Measurements from ENCODE around the gene AANAT. TPM values are rescaled to one million over a fixed set of nuclear protein-coding genes. Genes with fewer than 3 reads are reported as not detected.
"Not testable (repeated sequence)": the region's sequence is repeated elsewhere in the genome, so short reads cannot be mapped to it uniquely, and the experiment has no call there.

The AANAT gene
- total RNA-seq, 5 donors from 2014 or later (not counting 1 experiment from before 2014, with no cell fraction given), result not detected

DNA sequence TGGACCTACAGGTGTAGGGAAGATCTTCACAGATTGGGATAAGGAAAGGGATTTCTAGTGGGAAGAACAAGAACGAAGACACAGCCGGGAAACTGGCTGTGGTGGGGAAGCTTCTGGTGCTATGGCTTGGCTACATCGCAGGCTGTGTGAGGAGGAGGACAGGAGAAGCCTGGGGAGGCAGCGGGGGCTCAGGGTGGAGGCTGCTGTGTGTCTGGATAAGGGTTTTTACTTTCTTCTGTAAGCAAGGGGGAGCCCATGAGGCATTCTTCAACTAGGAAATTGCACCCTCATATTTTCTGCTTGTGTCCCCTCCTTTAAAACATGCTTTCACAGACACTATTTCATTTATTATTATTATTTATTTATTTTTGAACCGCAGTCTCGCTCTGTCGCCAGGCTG is 36.7 kb downstream of the AANAT start:
- no peaks in the 10 kb centered on the region for H3K36me3 Mint-ChIP-seq
- ATAC-seq (replicated peaks in 1 of 4) (no peak), DNase-seq (no peak)
- Histone ChIP-seq H3K4me1 (ENCODE audit: control insufficient read depth in 1 of 2, extremely low read depth in 1 of 2, insufficient read depth in 2 of 2, low read length in 2 of 2) (peaks cover 3 to 41% of the 10 kb centered on the region in 2 experiments), H3K9me3 (no peaks in the 10 kb centered on the region), H3K27ac (ENCODE audit: low read length) (no peak overlapping the region), H3K36me3 (ENCODE audit: control insufficient read depth in 2 of 2, extremely low read depth in 1 of 2, insufficient read depth in 1 of 2, low read length in 1 of 2) (peaks cover 0 to 2% of the 10 kb centered on the region in 2 donors), H3K27me3 (replicated peaks in 1 of 2; ENCODE audit: control insufficient read depth in 2 of 2, extremely low read depth in 1 of 2, insufficient read depth in 2 of 2, low read length in 1 of 2) (peaks cover 0 to 14% of the 10 kb centered on the region in 2 experiments), H3K4me3 (ENCODE audit: control insufficient read depth in 1 of 2, extremely low read depth in 1 of 2, low read length in 1 of 2) (no peak overlapping the region)
- no peak overlapping the region for H3K4me3 Mint-ChIP-seq
- WGBS (ENCODE audit: insufficient coverage), result 71% methylated on average over 3 of the region's 7 CpGs
- POLR2A ChIA-PET, result interaction anchor here in 1 of 2 donors (0.6 to 0.9 kb wide), 2 partner anchors 11 to 12 kb away, joined by 3 to 7 read pairs; no protein-coding TSS in a partner anchor
- peaks cover 31 to 44% (median 39%) of the 10 kb centered on the region in 3 donors for H3K4me1 Mint-ChIP-seq
- no peaks in the 10 kb centered on the region for H3K27me3 Mint-ChIP-seq
- H3K27ac Mint-ChIP-seq, result peak overlapping the region in 1 of 2 donors; percentile 67
- no peaks in the 10 kb centered on the region for H3K9me3 Mint-ChIP-seq
- CTCF ChIA-PET, result interaction anchor here in 1 of 2 donors (0.7 to 1.1 kb wide), 3 partner anchors 9 to 53 kb away, joined by 3 to 4 read pairs (median 3); no protein-coding TSS in a partner anchor

DNA sequence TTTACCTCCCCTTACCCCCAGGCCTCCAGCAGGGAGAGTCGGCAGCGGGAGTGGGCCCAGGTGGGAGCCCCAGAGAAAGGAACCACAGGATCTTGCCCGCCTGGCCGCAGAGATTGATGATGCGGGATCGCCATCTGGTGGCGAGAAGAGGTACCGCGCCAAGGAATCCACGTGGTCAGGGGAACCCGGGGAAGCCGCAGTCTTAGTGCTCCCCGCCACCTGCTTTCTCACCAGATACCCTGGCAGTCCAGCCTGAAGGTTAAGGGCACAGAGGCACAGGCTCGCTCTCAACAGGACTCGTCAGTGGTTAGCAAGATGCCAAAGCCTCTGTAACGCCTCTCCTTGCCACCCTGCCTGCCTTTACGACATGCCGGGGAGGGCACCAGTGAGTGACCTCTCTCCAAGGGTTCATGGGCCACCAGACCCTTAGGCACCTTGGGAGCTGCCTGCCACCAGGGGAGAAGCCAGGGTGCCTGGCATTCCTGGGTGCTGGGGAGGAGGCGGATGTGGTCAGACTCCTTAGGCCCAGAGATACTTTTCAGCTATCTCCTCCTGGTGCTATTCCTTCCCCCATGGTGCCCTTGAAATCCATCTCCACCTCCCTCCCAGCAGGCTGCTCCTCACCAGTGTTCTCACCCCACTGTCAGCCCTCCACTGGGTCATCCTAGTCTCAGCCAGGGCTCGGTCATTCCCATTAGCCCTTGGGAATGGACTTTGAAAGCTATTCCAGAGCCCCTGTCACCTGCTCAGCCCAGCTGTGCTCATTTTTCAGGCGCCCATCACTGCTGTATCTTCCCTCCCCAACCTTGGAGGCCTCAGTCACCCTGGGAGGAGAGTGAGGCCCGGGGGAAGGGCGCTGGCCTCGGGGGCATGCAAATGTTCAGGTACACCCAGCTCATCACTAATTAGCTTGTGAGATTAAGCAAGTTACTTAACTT is 39.3 kb downstream of the AANAT start:
- H3K27ac ChIP-seq (ENCODE audit: low read length), result no peak overlapping the region

DNA sequence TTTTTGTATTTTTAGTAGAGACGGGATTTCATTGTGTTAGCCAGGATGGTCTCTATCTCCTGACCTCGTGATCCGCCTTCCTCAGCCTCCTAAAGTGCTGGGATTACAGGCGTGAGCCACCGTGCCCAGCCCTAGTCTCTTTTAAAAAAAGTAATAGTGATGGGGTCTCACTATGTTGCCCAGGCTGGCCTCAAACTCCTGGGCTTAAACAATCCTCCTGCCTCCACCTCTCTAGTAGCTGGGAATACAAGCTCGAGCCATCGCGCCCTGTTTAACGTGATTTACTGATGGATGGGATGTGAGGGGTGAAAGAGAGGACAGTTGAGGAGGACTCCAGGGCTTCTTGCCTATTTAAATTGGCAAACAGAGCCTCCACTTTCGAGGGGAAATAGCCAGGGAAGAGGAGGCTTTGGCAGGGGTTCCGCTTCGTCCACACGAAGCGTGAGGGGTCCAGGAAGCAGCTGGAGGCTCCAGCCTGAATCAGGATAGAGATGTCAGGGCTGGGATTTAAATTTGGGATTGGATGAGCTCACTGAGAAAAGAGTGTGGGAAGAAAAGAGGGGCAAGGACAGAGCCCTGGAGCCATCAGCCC is 41.2 kb downstream of the AANAT start:
- CTCF ChIA-PET, result interaction anchor here (0.7 to 1.0 kb wide), 2 partner anchors 38 to 56 kb away, joined by 3 to 10 read pairs; partner anchors contain the start of gene UBE2O (in 1 of the 2)
- H3K9me3 Mint-ChIP-seq; H3K27ac ChIP-seq (ENCODE audit: low read length); H3K4me3 Mint-ChIP-seq; H3K27me3 Mint-ChIP-seq; H3K4me3 ChIP-seq (ENCODE audit: control insufficient read depth in 1 of 2, extremely low read depth in 1 of 2, low read length in 1 of 2); H3K36me3 ChIP-seq (ENCODE audit: control insufficient read depth in 2 of 2, extremely low read depth in 1 of 2, insufficient read depth in 1 of 2, low read length in 1 of 2); H3K27ac Mint-ChIP-seq; H3K36me3 Mint-ChIP-seq; DNase-seq; H3K9me3 ChIP-seq; POLR2A ChIA-PET; ATAC-seq (replicated peaks in 1 of 4): not testable (repeated sequence)
- H3K4me1 Mint-ChIP-seq, result peaks cover 24 to 40% (median 40%) of the 10 kb centered on the region in 3 donors
- peaks cover 0 to 14% of the 10 kb centered on the region in 2 experiments for H3K27me3 ChIP-seq (replicated peaks in 1 of 2; ENCODE audit: control insufficient read depth in 2 of 2, extremely low read depth in 1 of 2, insufficient read depth in 2 of 2, low read length in 1 of 2)
- peaks cover 0 to 40% of the 10 kb centered on the region in 2 experiments for H3K4me1 ChIP-seq (ENCODE audit: control insufficient read depth in 1 of 2, extremely low read depth in 1 of 2, insufficient read depth in 2 of 2, low read length in 2 of 2)
- WGBS (ENCODE audit: insufficient coverage), result 85% methylated on average over 9 of the region's 14 CpGs

More for the DNA sequence above, 39.3 kb downstream of the AANAT start:
- H3K36me3 Mint-ChIP-seq, result no peaks in the 10 kb centered on the region
- peaks cover 0 to 28% of the 10 kb centered on the region in 2 experiments for H3K4me1 ChIP-seq (ENCODE audit: control insufficient read depth in 1 of 2, extremely low read depth in 1 of 2, insufficient read depth in 2 of 2, low read length in 2 of 2)
- peak; percentile 79 to 84 (median 82) for ATAC-seq (replicated peaks in 1 of 4)
- WGBS (ENCODE audit: insufficient coverage), result 20% methylated on average over 19 of the region's 24 CpGs
- no peaks in the 10 kb centered on the region for H3K9me3 ChIP-seq
- H3K4me3 ChIP-seq (ENCODE audit: control insufficient read depth in 1 of 2, extremely low read depth in 1 of 2, low read length in 1 of 2), result no peak overlapping the region
- DNase-seq, result peak; percentile 67 to 94 (median 84)
- H3K9me3 Mint-ChIP-seq, result no peaks in the 10 kb centered on the region
- H3K27me3 Mint-ChIP-seq, result no peaks in the 10 kb centered on the region
- H3K27me3 ChIP-seq (replicated peaks in 1 of 2; ENCODE audit: control insufficient read depth in 2 of 2, extremely low read depth in 1 of 2, insufficient read depth in 2 of 2, low read length in 1 of 2), result peaks cover 0 to 14% of the 10 kb centered on the region in 2 experiments
- H3K27ac Mint-ChIP-seq, result no peak overlapping the region
- H3K36me3 ChIP-seq (ENCODE audit: control insufficient read depth in 2 of 2, extremely low read depth in 1 of 2, insufficient read depth in 1 of 2, low read length in 1 of 2), result no peaks in the 10 kb centered on the region
- CTCF ChIA-PET, result interaction anchor here (1.2 to 2.0 kb wide), 3 partner anchors 40 to 41 kb away, joined by 4 to 6 read pairs (median 5); partner anchors contain the start of gene AANAT (in 2 of the 2)
- H3K4me3 Mint-ChIP-seq, result no peak overlapping the region
- peaks cover 16 to 35% (median 32%) of the 10 kb centered on the region in 3 donors for H3K4me1 Mint-ChIP-seq
- POLR2A ChIA-PET, result interaction anchor here in 1 of 2 donors (0.6 kb wide), 1 partner anchor 52 kb away, joined by 8 read pairs; no protein-coding TSS in a partner anchor

DNA sequence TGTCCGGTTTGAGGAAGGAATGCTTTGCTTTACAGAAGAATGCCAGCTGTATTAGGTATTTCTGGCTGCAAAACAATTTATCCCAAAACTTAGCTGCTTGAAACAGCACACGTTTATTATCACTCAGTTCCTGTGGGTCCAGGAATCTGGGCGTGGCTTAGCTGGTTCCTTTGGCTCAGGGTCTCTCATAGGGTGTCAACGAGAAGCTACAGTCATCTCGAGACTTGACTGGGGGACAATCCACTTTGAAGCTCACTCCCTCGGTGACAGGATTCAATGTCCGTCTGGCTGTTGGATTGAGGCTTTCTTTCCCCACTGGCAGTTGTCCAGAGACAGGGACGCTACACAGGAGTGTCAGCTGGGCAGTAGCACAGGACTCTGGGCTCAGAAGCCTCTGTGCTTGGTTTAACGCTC is 43.4 kb downstream of the AANAT start:
- Histone ChIP-seq H3K4me1 (ENCODE audit: control insufficient read depth in 1 of 2, extremely low read depth in 1 of 2, insufficient read depth in 2 of 2, low read length in 2 of 2) (peaks cover 3 to 62% of the 10 kb centered on the region in 2 experiments), H3K36me3 (ENCODE audit: control insufficient read depth in 2 of 2, extremely low read depth in 1 of 2, insufficient read depth in 1 of 2, low read length in 1 of 2) (no peaks in the 10 kb centered on the region), H3K27ac (ENCODE audit: low read length) (no peak overlapping the region), H3K27me3 (replicated peaks in 1 of 2; ENCODE audit: control insufficient read depth in 2 of 2, extremely low read depth in 1 of 2, insufficient read depth in 2 of 2, low read length in 1 of 2) (peaks cover 0 to 12% of the 10 kb centered on the region in 2 experiments), H3K9me3 (no peaks in the 10 kb centered on the region), H3K4me3 (ENCODE audit: control insufficient read depth in 1 of 2, extremely low read depth in 1 of 2, low read length in 1 of 2) (no peak overlapping the region)
- POLR2A ChIA-PET, result no interaction called here
- Mint-ChIP-seq H3K27ac (peak overlapping the region; percentile 60 to 72), H3K27me3 (no peaks in the 10 kb centered on the region), H3K36me3 (no peaks in the 10 kb centered on the region), H3K4me1 (peaks cover 45 to 60% (median 59%) of the 10 kb centered on the region in 3 donors), H3K4me3 (peak overlapping the region in 1 of 3 donors; percentile 40), H3K9me3 (no peaks in the 10 kb centered on the region)
- CTCF ChIA-PET, result interaction anchor here (0.7 to 0.9 kb wide), 2 partner anchors 44 to 150 kb away, joined by 3 read pairs; no protein-coding TSS in a partner anchor
- no peak for DNase-seq
- WGBS (ENCODE audit: insufficient coverage), result 62% methylated on average over 7 of the region's 9 CpGs
- no peak for ATAC-seq (replicated peaks in 1 of 4)

DNA sequence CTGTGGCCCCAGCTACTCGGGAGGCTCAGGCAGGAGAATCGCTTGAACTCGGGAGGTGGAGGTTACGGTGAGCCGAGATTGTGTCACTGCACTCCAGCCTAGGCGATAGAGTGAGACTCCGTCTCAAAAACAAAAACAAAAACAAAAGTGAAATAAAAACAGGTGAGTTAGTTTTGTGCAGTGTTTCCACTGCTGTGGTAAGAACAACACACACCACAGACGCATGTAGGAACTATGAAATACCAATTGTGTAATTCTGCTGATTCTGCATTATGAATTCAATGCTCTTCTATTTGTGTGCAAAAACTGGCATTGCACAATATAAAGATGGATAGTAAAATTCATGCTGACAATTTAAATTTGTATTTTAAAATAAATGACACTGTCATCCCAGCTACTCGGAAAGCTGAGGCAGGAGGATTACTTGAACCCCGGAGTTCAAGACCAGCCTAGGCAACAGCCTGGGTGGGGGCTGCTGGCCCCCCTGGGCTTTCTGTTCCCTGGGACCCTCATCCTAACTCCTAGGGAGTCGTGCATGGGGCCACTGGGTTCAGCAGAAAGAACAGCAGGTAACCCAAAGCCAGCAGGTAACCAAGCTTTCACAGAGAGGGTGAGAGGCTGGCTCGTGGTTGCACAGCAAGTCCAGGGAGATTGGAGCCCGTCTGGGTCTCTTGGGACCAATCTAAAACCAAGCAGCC is 44.4 kb downstream of the AANAT start:
- ATAC-seq (replicated peaks in 1 of 4) (no peak), DNase-seq (peak in 1 of 35 experiments; percentile 37)
- no peaks in the 10 kb centered on the region for H3K36me3 ChIP-seq (ENCODE audit: control insufficient read depth in 2 of 2, extremely low read depth in 1 of 2, insufficient read depth in 1 of 2, low read length in 1 of 2)
- no peaks in the 10 kb centered on the region for H3K36me3 Mint-ChIP-seq
- H3K27me3 Mint-ChIP-seq, result no peaks in the 10 kb centered on the region
- 81% methylated on average over 4 of the region's 13 CpGs for WGBS (ENCODE audit: insufficient coverage)
- peak overlapping the region; percentile 60 to 72 for H3K27ac Mint-ChIP-seq
- peaks cover 0 to 4% of the 10 kb centered on the region in 2 experiments for H3K27me3 ChIP-seq (replicated peaks in 1 of 2; ENCODE audit: control insufficient read depth in 2 of 2, extremely low read depth in 1 of 2, insufficient read depth in 2 of 2, low read length in 1 of 2)
- no peak overlapping the region for H3K4me3 ChIP-seq (ENCODE audit: control insufficient read depth in 1 of 2, extremely low read depth in 1 of 2, low read length in 1 of 2)
- no peak overlapping the region for H3K27ac ChIP-seq (ENCODE audit: low read length)
- CTCF ChIA-PET, result interaction anchor here (0.9 to 1.4 kb wide), 3 partner anchors 11 to 45 kb away, joined by 3 read pairs; no protein-coding TSS in a partner anchor
- peak overlapping the region in 1 of 3 donors; percentile 40 for H3K4me3 Mint-ChIP-seq
- no peaks in the 10 kb centered on the region for H3K9me3 Mint-ChIP-seq
- peaks cover 46 to 61% (median 59%) of the 10 kb centered on the region in 3 donors for H3K4me1 Mint-ChIP-seq
- POLR2A ChIA-PET, result no interaction called here
- no peaks in the 10 kb centered on the region for H3K9me3 ChIP-seq
- H3K4me1 ChIP-seq (ENCODE audit: control insufficient read depth in 1 of 2, extremely low read depth in 1 of 2, insufficient read depth in 2 of 2, low read length in 2 of 2), result peaks cover 3 to 63% of the 10 kb centered on the region in 2 experiments

All from T-cell (primary cell).